Transverse colon (tissue), 4 donors: ENCODE results near the gene GTPBP3. TPM values are rescaled to one million over a fixed set of nuclear protein-coding genes. Genes with fewer than 3 reads are reported as not detected.
A peak's percentile ranks its signal among the peaks of the same experiment; 100 is the strongest.
"Not testable (repeated sequence)": the region's sequence is repeated elsewhere in the genome, so short reads cannot be mapped to it uniquely, and the experiment has no call there.

Experiments used
- DNase-seq: peaks from one replicate; pipeline ENCODE4 v3.0.0-alpha.2; 2019
- H3K27ac ChIP-seq, 4 donors: fragments of 200-600 bp; sonication (generic); 2 replicates each; pipeline ENCODE4 v1.5.1; 2016 to 2018; ENCODE audit warnings: inconsistent platforms in 4 of 4
- H3K27me3 ChIP-seq: fragments of 200-600 bp; sonication (generic); 2 replicates; pipeline ENCODE4 v1.5.1; 2017; ENCODE audit warnings: inconsistent platforms
- H3K36me3 ChIP-seq, 4 donors: fragments of 200-600 bp; sonication (generic); 2 replicates each; pipeline ENCODE4 v1.5.1; 2017 to 2019; ENCODE audit warnings: inconsistent platforms in 4 of 4
- H3K4me1 ChIP-seq, 4 donors: fragments of 200-600 bp; sonication (generic); 2 replicates each; pipeline ENCODE4 v1.5.1; 2017 to 2020; ENCODE audit warnings: inconsistent platforms in 4 of 4
- H3K4me3 ChIP-seq, 4 donors: fragments of 200-600 bp; sonication (generic); 1 replicate in 1 of 4; 2 replicates in 3 of 4; pipeline versions ENCODE4 v1.5.1 to v1.6.1; 2017 to 2019; ENCODE audit warnings: inconsistent platforms in 4 of 4
- H3K9me3 ChIP-seq, 2 donors: fragments of 200-600 bp; sonication (generic); 2 replicates each; pipeline ENCODE4 v1.5.1; 2017 to 2019; ENCODE audit warnings: inconsistent platforms in 2 of 2
- EP300 ChIP-seq: sonication (generic); formaldehyde crosslinking; IDR thresholded peaks from one replicate; pipeline ENCODE4 v1.6.1; 2017; ENCODE audit warnings: antibody characterized with exemption, low read depth
- POLR2A ChIP-seq: fragments of 450-650 bp; IDR thresholded peaks from one replicate; pipeline ENCODE4 v1.6.1; 2016; ENCODE audit warnings: antibody characterized with exemption, mild to moderate bottlenecking, moderate library complexity
- POLR2AphosphoS5 ChIP-seq, 3 donors: sonication (generic); formaldehyde crosslinking; IDR thresholded peaks; one replicate each; pipeline ENCODE4 v1.6.1; 2016; ENCODE audit warnings: antibody characterized with exemption in 3 of 3
- WGBS, 2 donors: methylation state at CpG; one replicate each; pipeline ENCODE4 v1.1.5; 2018; ENCODE audit warnings: low coverage in 1 of 2; 5-methylcytosine and 5-hydroxymethylcytosine counted together
- in situ Hi-C, 4 donors: fragments of 200-750 bp; cut with MboI; loops; one replicate each; pipeline versions ENCODE4 v1.15.0 to v1.15.1; 2017; ENCODE audit warnings: low sequenced_read_pairs in 3 of 4, low pct_ligation_motif_present in 1 of 4, low pct_unique_long_range_greater_than_20kb in 1 of 4
- intact Hi-C: fragments of 100-400 bp; cut with DNase I; formaldehyde crosslinking; loops from one replicate; pipeline ENCODE4 v1.15.1; 2023; ENCODE audit warnings: low total_unique reads
- total RNA-seq, 4 donors: library from RNA; depleted of rRNA; stranded (reverse); fragments of >200 nt; gene quantifications; one replicate each; pipeline ENCODE4 v1.1.0, GENCODE V29; 2016
- TF ChIP-seq, protein P1 (sequence below), 5 experiments: fragments of 200-600 bp in 3 of 5; fragments of 450-650 bp in 2 of 5; sonication (generic) in 3 of 5; IDR thresholded peaks; 1 replicate in 2 of 5; 2 replicates in 3 of 5; pipeline ENCODE4 v1.5.1; 2016 to 2017; ENCODE audit warnings: antibody characterized with exemption in 5 of 5, inconsistent platforms in 3 of 5, mild to moderate bottlenecking in 2 of 5, moderate library complexity in 1 of 5

GTPBP3 gene
- total RNA-seq, 4 donors from 2014 or later: 24.7 to 206 (median 30.5) TPM

GRCh38 chr19:17357078-17357666 is 19.8 kb downstream of the GTPBP3 start:
- H3K27me3 ChIP-seq: peaks cover 5% of the 10 kb centered on the region
- in situ Hi-C loops: no loop called here
- no peaks in the 10 kb centered on the region for H3K4me1 ChIP-seq
- DNase-seq: no peak
- WGBS, 2 donors: 79 to 93% methylated on average over 6 to 7 of the region's 7 CpGs
- no peaks in the 10 kb centered on the region for H3K9me3 ChIP-seq
- no peaks in the 10 kb centered on the region for H3K36me3 ChIP-seq
- intact Hi-C loops: no loop called here
- no peak overlapping the region for H3K27ac ChIP-seq
- TF ChIP-seq EP300 (no peak), POLR2AphosphoS5 (IDR thresholded peaks at IDR 0.05) (no peak), POLR2A (no peak)
- TF ChIP-seq, protein P1, sequence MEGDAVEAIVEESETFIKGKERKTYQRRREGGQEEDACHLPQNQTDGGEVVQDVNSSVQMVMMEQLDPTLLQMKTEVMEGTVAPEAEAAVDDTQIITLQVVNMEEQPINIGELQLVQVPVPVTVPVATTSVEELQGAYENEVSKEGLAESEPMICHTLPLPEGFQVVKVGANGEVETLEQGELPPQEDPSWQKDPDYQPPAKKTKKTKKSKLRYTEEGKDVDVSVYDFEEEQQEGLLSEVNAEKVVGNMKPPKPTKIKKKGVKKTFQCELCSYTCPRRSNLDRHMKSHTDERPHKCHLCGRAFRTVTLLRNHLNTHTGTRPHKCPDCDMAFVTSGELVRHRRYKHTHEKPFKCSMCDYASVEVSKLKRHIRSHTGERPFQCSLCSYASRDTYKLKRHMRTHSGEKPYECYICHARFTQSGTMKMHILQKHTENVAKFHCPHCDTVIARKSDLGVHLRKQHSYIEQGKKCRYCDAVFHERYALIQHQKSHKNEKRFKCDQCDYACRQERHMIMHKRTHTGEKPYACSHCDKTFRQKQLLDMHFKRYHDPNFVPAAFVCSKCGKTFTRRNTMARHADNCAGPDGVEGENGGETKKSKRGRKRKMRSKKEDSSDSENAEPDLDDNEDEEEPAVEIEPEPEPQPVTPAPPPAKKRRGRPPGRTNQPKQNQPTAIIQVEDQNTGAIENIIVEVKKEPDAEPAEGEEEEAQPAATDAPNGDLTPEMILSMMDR (IDR thresholded peaks at IDR 0.05): no peak
- H3K4me3 ChIP-seq: no peak overlapping the region

- Histone ChIP-seq H3K4me1 (no peaks in the 10 kb centered on the region), H3K4me3 (no peak overlapping the region), H3K36me3 (no peaks in the 10 kb centered on the region), H3K27ac (no peak overlapping the region), H3K9me3 (no peaks in the 10 kb centered on the region), H3K27me3 (peaks cover 2% of the 10 kb centered on the region)
- intact Hi-C loops: no loop called here
- 54 to 64% methylated on average over 4 to 11 of the region's 11 CpGs for WGBS, 2 donors
- TF ChIP-seq EP300: no peak
- no peak for TF ChIP-seq POLR2A
- TF ChIP-seq, protein P1 (IDR thresholded peaks at IDR 0.05): no peak
- no peak for TF ChIP-seq POLR2AphosphoS5 (IDR thresholded peaks at IDR 0.05)
- DNase-seq: no peak
- in situ Hi-C loops: no loop called here
Observed at GRCh38 chr19:17357724-17358123, 20.4 kb downstream of the GTPBP3 start.

DNA sequence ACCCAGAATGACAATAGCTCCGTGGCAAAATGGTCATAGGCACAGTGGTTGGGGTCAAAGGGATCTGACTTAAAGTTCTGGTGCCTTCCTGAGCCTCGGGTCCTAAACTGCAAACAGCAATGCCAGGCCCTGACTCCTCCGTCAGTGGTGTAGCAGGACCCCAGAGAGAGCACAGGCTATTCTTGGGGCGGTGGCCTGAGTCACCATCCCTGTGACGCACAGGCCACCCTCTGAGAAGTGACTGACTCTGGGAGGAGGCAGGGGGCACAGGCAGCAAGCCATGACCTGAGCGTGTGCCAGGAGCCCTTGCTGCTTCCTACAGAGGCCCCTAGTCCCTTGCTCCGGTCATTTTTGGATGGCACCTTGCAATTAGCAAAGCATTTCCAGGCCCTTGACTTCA is 21.0 kb downstream of the GTPBP3 start:
- TF ChIP-seq EP300 (peak; percentile 10), POLR2AphosphoS5 (IDR thresholded peaks at IDR 0.05) (no peak)
- Histone ChIP-seq H3K9me3 (no peaks in the 10 kb centered on the region), H3K4me3 (no peak overlapping the region), H3K4me1 (no peaks in the 10 kb centered on the region), H3K36me3 (no peaks in the 10 kb centered on the region), H3K27ac (no peak overlapping the region), H3K27me3 (no peaks in the 10 kb centered on the region)
- no peak for DNase-seq
- in situ Hi-C loops (no loop called here), intact Hi-C loops (no loop called here)
- WGBS, 2 donors: 60 to 70% methylated on average over 1 to 7 of the region's 7 CpGs

GRCh38 chr19:17359905-17360800 is 22.8 kb downstream of the GTPBP3 start:
- TF ChIP-seq, protein P1 (IDR thresholded peaks at IDR 0.05): no peak
- TF ChIP-seq POLR2A (no peak), POLR2AphosphoS5 (IDR thresholded peaks at IDR 0.05) (no peak), EP300 (no peak)
- no peaks in the 10 kb centered on the region for H3K4me1 ChIP-seq
- no peak overlapping the region for H3K4me3 ChIP-seq
- no peak for DNase-seq
- no peak overlapping the region for H3K27ac ChIP-seq
- H3K9me3 ChIP-seq: no peaks in the 10 kb centered on the region
- intact Hi-C loops (loop anchor here (1.0 kb wide), 1 partner anchor 29 kb away; no protein-coding TSS in a partner anchor), in situ Hi-C loops (no loop called here)
- no peaks in the 10 kb centered on the region for H3K27me3 ChIP-seq
- H3K36me3 ChIP-seq: no peaks in the 10 kb centered on the region
- 81 to 100% methylated on average over 1 to 6 of the region's 6 CpGs for WGBS, 2 donors

DNA sequence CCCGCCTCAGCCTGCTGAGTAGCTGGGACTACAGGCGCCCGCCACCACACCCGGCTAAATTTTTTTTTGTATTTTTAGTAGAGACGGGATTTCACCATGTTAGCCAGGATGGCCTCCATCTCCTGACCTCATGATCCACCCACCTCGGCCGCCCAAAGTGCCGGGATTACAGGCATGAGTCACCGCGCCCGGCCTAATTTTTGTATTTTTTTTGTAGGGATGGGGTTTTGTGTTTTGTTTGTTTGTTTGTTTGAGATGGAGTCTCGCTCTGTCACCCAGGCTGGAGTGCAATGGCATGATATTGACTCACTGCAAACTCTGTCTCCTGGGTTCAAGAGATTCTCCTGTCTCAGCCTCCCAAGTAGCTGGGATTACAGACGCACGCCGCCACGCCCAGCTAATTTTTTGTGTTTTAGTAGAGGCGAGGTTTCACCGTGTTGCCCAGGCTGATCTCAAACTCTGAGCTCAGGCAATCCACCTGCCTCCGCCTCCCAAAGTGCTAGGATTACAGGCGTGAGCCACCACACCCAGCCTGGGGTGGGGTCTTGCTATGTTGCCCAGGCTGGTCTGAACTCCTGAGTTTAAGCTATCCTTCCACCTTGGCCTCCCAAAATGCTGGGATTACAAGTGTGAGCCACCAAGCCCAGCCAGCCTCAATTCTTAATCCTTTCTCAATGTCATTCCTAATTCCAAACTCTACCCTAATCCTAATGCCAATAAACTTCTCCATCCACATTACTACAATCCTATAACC is 26.7 kb downstream of the GTPBP3 start:
- intact Hi-C loops, H3K27me3 ChIP-seq, DNase-seq, H3K4me1 ChIP-seq, H3K4me3 ChIP-seq, H3K36me3 ChIP-seq, H3K27ac ChIP-seq, H3K9me3 ChIP-seq, in situ Hi-C loops: not testable (repeated sequence)
- WGBS, 2 donors: 85 to 95% methylated on average over 4 to 20 of the region's 20 CpGs
